Right lobe of liver (tissue), 4 donors: ENCODE data around the gene HNRNPA2B1.

Experiments used
- CTCF ChIP-seq, 4 donors: fragments of 200-600 bp in 3 of 4; fragments of 450-650 bp in 1 of 4; IDR thresholded peaks; one replicate each; pipeline versions ENCODE4 v1.5.1 to v1.8.0; 2016 to 2022; ENCODE audit warnings: antibody characterized with exemption in 4 of 4, mild to moderate bottlenecking in 2 of 4
- POLR2A ChIP-seq: fragments of 450-650 bp; IDR thresholded peaks from one replicate; pipeline ENCODE4 v1.6.1; 2017; ENCODE audit warnings: antibody characterized with exemption, mild to moderate bottlenecking
- donor health status: DM: no; HTN: no; CAD: no.
- donor health status: DM: no; HTN: no; CAD: no.
- donor health status: DM: no; HTN: yes; CAD: no.

DNA sequence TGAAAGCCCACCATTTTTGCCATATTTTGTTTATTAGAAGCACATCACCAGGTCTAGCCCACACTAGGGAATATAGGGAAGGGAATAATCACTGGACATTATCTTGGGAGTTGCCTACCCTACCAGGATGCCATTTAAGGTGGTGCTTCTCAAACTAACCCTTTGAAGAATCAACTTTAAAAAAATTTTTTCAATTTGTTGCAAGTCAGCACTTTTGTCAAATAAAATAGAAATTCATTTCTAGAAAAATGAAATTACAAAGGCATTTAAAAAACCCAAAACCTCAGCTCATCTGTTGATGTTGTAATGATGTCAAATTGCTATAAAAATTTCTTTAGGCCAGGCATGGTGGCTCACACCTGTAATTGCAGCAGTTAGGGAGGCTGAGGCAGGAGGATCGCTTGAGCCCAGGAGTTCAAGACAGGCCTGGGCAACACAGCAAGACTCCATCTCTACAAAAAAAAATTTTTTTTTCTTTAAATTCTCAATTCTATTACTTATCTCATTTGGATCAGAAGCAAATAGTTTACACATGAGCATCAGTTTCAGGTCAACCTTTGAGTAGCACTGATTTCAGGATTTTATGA lies 51.1 kb downstream of the HNRNPA2B1 start:
- TF ChIP-seq CTCF (IDR thresholded peaks at IDR 0.05) (no peak), POLR2A (no peak)
